CD4-positive, alpha-beta memory T cell (primary cell): ENCODE measurements around the gene ZNF423. TPM values are rescaled to one million over a fixed set of nuclear protein-coding genes. Genes with fewer than 3 reads are reported as not detected.
A peak's percentile ranks its signal among the peaks of the same experiment; 100 is the strongest.

Experiments used
- CTCF ChIA-PET: fragments of 350-600 bp; sonication (Branson Sonifier 250); formaldehyde crosslinking; loops from one replicate; lab custom pipeline; 2021; ENCODE audit warnings: inconsistent platforms; ENCODE audit not compliant: partially characterized antibody; lab: Charles Lee
- POLR2A ChIA-PET: fragments of 350-600 bp; sonication (Branson Sonifier 250); formaldehyde crosslinking; loops from one replicate; lab custom pipeline; 2021; ENCODE audit not compliant: partially characterized antibody; lab: Charles Lee
- DNase-seq, 5 donors: peaks; one replicate each; pipeline versions ENCODE4 v3.0.0 to v3.0.0-alpha.2; 2020 to 2022; ENCODE audit warnings: mixed read lengths in 1 of 5
- H3K27ac ChIP-seq: one replicate; pipeline ENCODE4 v1.7.0; 2013; ENCODE audit warnings: low read depth, low read length
- H3K27me3 ChIP-seq: 2 replicates; pipeline ENCODE4 v1.7.0; 2013; ENCODE audit warnings: mild to moderate bottlenecking, low read length, moderate library complexity; ENCODE audit not compliant: insufficient read depth
- H3K36me3 ChIP-seq: 2 replicates; pipeline ENCODE4 v1.7.0; 2013; ENCODE audit warnings: mild to moderate bottlenecking, low read length, moderate library complexity; ENCODE audit not compliant: insufficient read depth
- H3K4me1 ChIP-seq: 2 replicates; pipeline ENCODE4 v1.7.0; 2013; ENCODE audit warnings: mild to moderate bottlenecking, low read length, moderate library complexity; ENCODE audit not compliant: insufficient read depth
- H3K4me3 ChIP-seq, 2 donors: one replicate each; pipeline ENCODE4 v1.7.0; 2013; ENCODE audit warnings: low read length in 2 of 2, mild to moderate bottlenecking in 1 of 2
- H3K9me3 ChIP-seq, 2 donors: one replicate each; pipeline ENCODE4 v1.7.0; 2013; ENCODE audit warnings: low read length in 2 of 2, control low read depth in 1 of 2; ENCODE audit not compliant: control insufficient read depth in 1 of 2
- H3K27ac Mint-ChIP-seq, 7 donors: one replicate each; pipeline ENCODE4 v1.8.0; 2020 to 2021; ENCODE audit warnings: mixed read lengths in 7 of 7, mild to moderate bottlenecking in 6 of 7, inconsistent platforms in 3 of 7, moderate library complexity in 3 of 7
- H3K27me3 Mint-ChIP-seq, 2 donors: one replicate each; pipeline ENCODE4 v1.8.0; 2020 to 2021; ENCODE audit warnings: mixed read lengths in 2 of 2
- H3K36me3 Mint-ChIP-seq, 2 donors: one replicate each; pipeline ENCODE4 v1.8.0; 2020 to 2021; ENCODE audit warnings: mixed read lengths in 2 of 2, inconsistent platforms in 1 of 2, mild to moderate bottlenecking in 1 of 2
- H3K4me1 Mint-ChIP-seq, 4 donors: one replicate each; pipeline ENCODE4 v1.8.0; 2020 to 2021; ENCODE audit warnings: mixed read lengths in 4 of 4, mild to moderate bottlenecking in 1 of 4
- H3K4me3 Mint-ChIP-seq, 8 donors: one replicate each; pipeline ENCODE4 v1.8.0; 2020 to 2021; ENCODE audit warnings: mixed read lengths in 8 of 8, mild to moderate bottlenecking in 7 of 8, moderate library complexity in 6 of 8, inconsistent platforms in 3 of 8
- H3K9me3 Mint-ChIP-seq, 8 donors: one replicate each; pipeline ENCODE4 v1.8.0; 2020 to 2021; ENCODE audit warnings: mixed read lengths in 8 of 8, mild to moderate bottlenecking in 5 of 8, inconsistent platforms in 3 of 8, moderate library complexity in 1 of 8
- intact Hi-C: fragments of 100-400 bp; cut with micrococcal nuclease; formaldehyde crosslinking; loops from one replicate; pipeline ENCODE4 v1.15.1; 2023
- polyA plus RNA-seq, 2 donors: library from polyadenylated mRNA; unstranded; fragments of 300-500 nt; fragmentation: Illumina TruSeq; gene quantifications; one replicate each; pipeline ENCODE4 v1.2.3, GENCODE V29; 2021
- total RNA-seq, 2 experiments: library from RNA; stranded (reverse); gene quantifications; one replicate each; pipeline ENCODE4 v1.2.3, GENCODE V29; 2021

ZNF423 gene
- total and polyA plus RNA-seq, 4 experiments from 2014 or later, result not detected

GRCh38 chr16:49454426-49455180 lies 401.3 kb downstream of the ZNF423 start:
- no peak overlapping the region for H3K27ac Mint-ChIP-seq

DNA sequence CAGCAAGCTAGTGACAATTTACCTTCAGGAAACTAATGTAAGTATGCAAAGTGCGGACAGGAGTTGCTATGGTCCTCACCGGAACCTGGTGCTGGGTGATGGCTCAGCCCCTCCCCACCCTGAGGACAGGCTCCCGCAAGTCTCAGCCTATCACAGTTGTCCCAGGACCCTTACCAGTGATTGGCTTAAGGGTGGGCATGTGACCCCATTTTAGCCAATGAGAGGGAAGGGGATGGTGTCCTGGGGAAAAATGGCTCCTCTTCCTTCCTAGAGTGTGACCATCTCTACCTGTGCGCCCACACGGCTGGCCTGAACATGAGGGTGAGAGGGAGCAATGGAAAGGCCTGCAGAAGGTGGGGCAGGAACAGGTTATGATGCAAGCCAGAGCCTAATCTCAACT lies 401.9 kb downstream of the ZNF423 start:
- Mint-ChIP-seq H3K27me3 (peaks cover 0 to 6% of the 10 kb centered on the region in 2 donors), H3K9me3 (no peaks in the 10 kb centered on the region), H3K36me3 (no peaks in the 10 kb centered on the region), H3K27ac (no peak overlapping the region), H3K4me3 (no peak overlapping the region), H3K4me1 (no peaks in the 10 kb centered on the region)
- Histone ChIP-seq H3K27me3 (no peaks in the 10 kb centered on the region), H3K36me3 (no peaks in the 10 kb centered on the region), H3K27ac (no peak overlapping the region), H3K4me1 (no peaks in the 10 kb centered on the region), H3K9me3 (no peaks in the 10 kb centered on the region), H3K4me3 (no peak overlapping the region)
- ChIA-PET POLR2A (no interaction called here), CTCF (no interaction called here)
- intact Hi-C loops, result no loop called here
- DNase-seq, result no peak

More at GRCh38 chr16:49454426-49455180, 401.3 kb downstream of the ZNF423 start:
- POLR2A ChIA-PET, result no interaction called here
- H3K4me3 ChIP-seq, result no peak overlapping the region
- Mint-ChIP-seq H3K36me3 (no peaks in the 10 kb centered on the region), H3K9me3 (no peaks in the 10 kb centered on the region), H3K27me3 (peaks cover 0 to 6% of the 10 kb centered on the region in 2 donors), H3K4me3 (no peak overlapping the region), H3K4me1 (no peaks in the 10 kb centered on the region)
- H3K27me3 ChIP-seq, result no peaks in the 10 kb centered on the region
- no peaks in the 10 kb centered on the region for H3K36me3 ChIP-seq
- CTCF ChIA-PET, result no interaction called here
- no peak overlapping the region for H3K27ac ChIP-seq
- intact Hi-C loops, result no loop called here
- H3K4me1 ChIP-seq, result no peaks in the 10 kb centered on the region
- no peak for DNase-seq
- no peaks in the 10 kb centered on the region for H3K9me3 ChIP-seq

GRCh38 chr16:49453021-49453420 lies 402.9 kb downstream of the ZNF423 start:
- POLR2A ChIA-PET, result no interaction called here
- H3K27ac Mint-ChIP-seq, result no peak overlapping the region
- DNase-seq, result no peak

DNA sequence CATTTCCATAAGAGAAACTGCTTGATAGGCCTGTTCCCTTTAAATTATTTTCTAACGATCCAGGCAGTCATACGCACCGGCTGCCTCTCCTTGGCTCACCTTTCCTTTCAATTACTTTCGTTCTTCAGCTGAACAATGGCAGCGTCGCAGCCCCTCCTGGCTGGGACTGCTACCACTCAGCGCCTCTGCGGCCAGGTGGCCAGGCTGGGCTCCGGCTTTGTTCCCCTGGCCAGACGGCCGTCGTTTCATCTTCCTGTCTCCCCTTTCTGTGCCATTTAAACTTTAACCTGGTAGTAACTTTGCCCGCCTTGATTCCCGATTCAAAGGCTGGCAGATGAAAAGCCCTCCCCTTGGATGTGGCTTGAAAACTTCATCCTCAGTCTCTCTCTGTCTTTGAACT lies 403.3 kb downstream of the ZNF423 start:
- H3K4me3 Mint-ChIP-seq, result no peak overlapping the region
- CTCF ChIA-PET, result no interaction called here
- H3K9me3 Mint-ChIP-seq, result no peaks in the 10 kb centered on the region
- Histone ChIP-seq H3K4me3 (no peak overlapping the region), H3K36me3 (no peaks in the 10 kb centered on the region), H3K4me1 (no peaks in the 10 kb centered on the region), H3K9me3 (no peaks in the 10 kb centered on the region), H3K27ac (no peak overlapping the region), H3K27me3 (no peaks in the 10 kb centered on the region)
- no peak for DNase-seq
- no peaks in the 10 kb centered on the region for H3K36me3 Mint-ChIP-seq
- POLR2A ChIA-PET, result no interaction called here
- peaks cover 0 to 6% of the 10 kb centered on the region in 2 donors for H3K27me3 Mint-ChIP-seq
- no peaks in the 10 kb centered on the region for H3K4me1 Mint-ChIP-seq
- H3K27ac Mint-ChIP-seq, result no peak overlapping the region
- intact Hi-C loops, result no loop called here

More at GRCh38 chr16:49453021-49453420, 402.9 kb downstream of the ZNF423 start:
- intact Hi-C loops, result no loop called here
- H3K27me3 Mint-ChIP-seq, result peaks cover 0 to 6% of the 10 kb centered on the region in 2 donors
- no peaks in the 10 kb centered on the region for H3K36me3 ChIP-seq
- no peaks in the 10 kb centered on the region for H3K36me3 Mint-ChIP-seq
- H3K4me3 Mint-ChIP-seq, result no peak overlapping the region
- no peaks in the 10 kb centered on the region for H3K4me1 Mint-ChIP-seq
- CTCF ChIA-PET, result no interaction called here
- no peaks in the 10 kb centered on the region for H3K9me3 Mint-ChIP-seq
- no peaks in the 10 kb centered on the region for H3K27me3 ChIP-seq
- no peak overlapping the region for H3K27ac ChIP-seq
- H3K9me3 ChIP-seq, result no peaks in the 10 kb centered on the region
- no peak overlapping the region for H3K4me3 ChIP-seq
- no peaks in the 10 kb centered on the region for H3K4me1 ChIP-seq

DNA sequence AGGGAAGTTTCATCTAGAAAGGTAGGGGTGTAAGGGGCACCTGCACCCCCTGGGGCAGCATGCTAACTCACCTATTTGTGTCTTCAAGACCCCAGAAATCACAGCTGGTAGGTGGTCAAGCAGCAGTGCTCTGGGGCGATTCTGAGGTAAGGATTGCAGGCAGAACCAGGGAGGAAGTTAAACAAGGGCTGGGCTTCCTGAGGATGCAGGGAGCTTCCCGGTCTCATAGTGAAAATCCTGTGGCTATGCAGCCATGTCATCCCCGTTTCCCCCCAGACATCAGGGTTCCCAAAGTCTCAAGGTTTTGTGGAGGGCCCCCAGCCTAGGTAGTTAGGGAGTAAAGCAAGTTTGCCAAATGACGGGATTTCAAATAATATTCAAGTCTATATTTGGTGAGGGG lies 403.8 kb downstream of the ZNF423 start:
- no peaks in the 10 kb centered on the region for H3K4me1 Mint-ChIP-seq
- Histone ChIP-seq H3K9me3 (no peaks in the 10 kb centered on the region), H3K27me3 (no peaks in the 10 kb centered on the region), H3K27ac (no peak overlapping the region), H3K4me1 (no peaks in the 10 kb centered on the region), H3K4me3 (no peak overlapping the region), H3K36me3 (no peaks in the 10 kb centered on the region)
- ChIA-PET CTCF (no interaction called here), POLR2A (no interaction called here)
- H3K4me3 Mint-ChIP-seq, result no peak overlapping the region
- no peaks in the 10 kb centered on the region for H3K9me3 Mint-ChIP-seq
- intact Hi-C loops, result no loop called here
- H3K36me3 Mint-ChIP-seq, result no peaks in the 10 kb centered on the region
- peaks cover 0 to 6% of the 10 kb centered on the region in 2 donors for H3K27me3 Mint-ChIP-seq
- H3K27ac Mint-ChIP-seq, result no peak overlapping the region
- no peak for DNase-seq

- intact Hi-C loops, result loop anchor here (10.0 kb wide), 1 partner anchor 408 kb away; the partner anchor contains the start of gene ZNF423
- Histone ChIP-seq H3K27me3 (no peaks in the 10 kb centered on the region), H3K27ac (no peak overlapping the region), H3K36me3 (no peaks in the 10 kb centered on the region), H3K4me1 (peaks cover 6% of the 10 kb centered on the region), H3K4me3 (no peak overlapping the region), H3K9me3 (no peaks in the 10 kb centered on the region)
- H3K27me3 Mint-ChIP-seq, result peaks cover 0 to under 1% of the 10 kb centered on the region in 2 donors
- no peaks in the 10 kb centered on the region for H3K9me3 Mint-ChIP-seq
- H3K36me3 Mint-ChIP-seq, result no peaks in the 10 kb centered on the region
- DNase-seq, result no peak
- no peak overlapping the region for H3K4me3 Mint-ChIP-seq
- H3K27ac Mint-ChIP-seq, result peak overlapping the region in 1 of 7 donors; percentile 43
- POLR2A ChIA-PET, result no interaction called here
- CTCF ChIA-PET, result no interaction called here
- peaks cover 3 to 15% (median 8%) of the 10 kb centered on the region in 4 donors for H3K4me1 Mint-ChIP-seq
These were observed 409.1 kb downstream of the ZNF423 start for GRCh38 chr16:49446805-49447204.

DNA sequence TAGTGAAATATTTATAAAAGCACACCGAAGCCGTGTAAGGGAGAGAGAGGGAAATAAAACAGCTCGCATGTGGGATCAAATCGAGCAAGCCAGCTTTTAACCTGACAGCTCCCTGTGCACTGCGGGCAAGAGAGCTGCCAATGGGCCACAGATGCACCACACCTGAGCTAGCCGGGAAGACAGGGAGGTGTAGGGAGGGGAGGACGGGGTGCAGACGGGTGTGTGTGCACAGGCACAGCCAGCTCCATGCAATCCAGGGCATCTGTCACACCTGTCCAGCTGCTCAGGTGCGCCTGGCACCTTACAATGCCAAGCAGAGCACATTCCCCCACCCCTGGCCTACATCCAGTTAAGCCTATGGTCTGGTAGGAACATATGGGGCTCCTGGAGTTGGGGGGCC lies 412.3 kb downstream of the ZNF423 start:
- intact Hi-C loops, result loop anchor here (10.0 kb wide), 1 partner anchor 411 kb away; the partner anchor contains the start of gene ZNF423
- no peak overlapping the region for H3K4me3 Mint-ChIP-seq
- peaks cover 11 to 31% (median 18%) of the 10 kb centered on the region in 4 donors for H3K4me1 Mint-ChIP-seq
- H3K9me3 Mint-ChIP-seq, result no peaks in the 10 kb centered on the region
- H3K27ac ChIP-seq, result no peak overlapping the region
- no peaks in the 10 kb centered on the region for H3K9me3 ChIP-seq
- CTCF ChIA-PET, result no interaction called here
- H3K36me3 ChIP-seq, result no peaks in the 10 kb centered on the region
- no peak overlapping the region for H3K27ac Mint-ChIP-seq
- no peaks in the 10 kb centered on the region for H3K36me3 Mint-ChIP-seq
- H3K4me3 ChIP-seq, result no peak overlapping the region
- H3K4me1 ChIP-seq, result peaks cover 19% of the 10 kb centered on the region
- no peaks in the 10 kb centered on the region for H3K27me3 ChIP-seq
- no peak for DNase-seq
- H3K27me3 Mint-ChIP-seq, result no peaks in the 10 kb centered on the region
- POLR2A ChIA-PET, result no interaction called here
